CD4-positive, alpha-beta memory T cell (primary cell): ENCODE measurements around the gene MYPOP. TPM values are rescaled to one million over a fixed set of nuclear protein-coding genes. Genes with fewer than 3 reads are reported as not detected.

Experiments used
- CTCF ChIA-PET: fragments of 350-600 bp; sonication (Branson Sonifier 250); formaldehyde crosslinking; loops from one replicate; lab custom pipeline; 2021; ENCODE audit warnings: inconsistent platforms; ENCODE audit not compliant: partially characterized antibody; lab: Charles Lee
- POLR2A ChIA-PET: fragments of 350-600 bp; sonication (Branson Sonifier 250); formaldehyde crosslinking; loops from one replicate; lab custom pipeline; 2021; ENCODE audit not compliant: partially characterized antibody; lab: Charles Lee
- DNase-seq, 5 donors: peaks; one replicate each; pipeline versions ENCODE4 v3.0.0 to v3.0.0-alpha.2; 2020 to 2022; ENCODE audit warnings: mixed read lengths in 1 of 5
- H3K27ac ChIP-seq: one replicate; pipeline ENCODE4 v1.7.0; 2013; ENCODE audit warnings: low read depth, low read length
- H3K27me3 ChIP-seq: 2 replicates; pipeline ENCODE4 v1.7.0; 2013; ENCODE audit warnings: mild to moderate bottlenecking, low read length, moderate library complexity; ENCODE audit not compliant: insufficient read depth
- H3K36me3 ChIP-seq: 2 replicates; pipeline ENCODE4 v1.7.0; 2013; ENCODE audit warnings: mild to moderate bottlenecking, low read length, moderate library complexity; ENCODE audit not compliant: insufficient read depth
- H3K4me1 ChIP-seq: 2 replicates; pipeline ENCODE4 v1.7.0; 2013; ENCODE audit warnings: mild to moderate bottlenecking, low read length, moderate library complexity; ENCODE audit not compliant: insufficient read depth
- H3K4me3 ChIP-seq, 2 donors: one replicate each; pipeline ENCODE4 v1.7.0; 2013; ENCODE audit warnings: low read length in 2 of 2, mild to moderate bottlenecking in 1 of 2
- H3K9me3 ChIP-seq, 2 donors: one replicate each; pipeline ENCODE4 v1.7.0; 2013; ENCODE audit warnings: low read length in 2 of 2, control low read depth in 1 of 2; ENCODE audit not compliant: control insufficient read depth in 1 of 2
- H3K27ac Mint-ChIP-seq, 7 donors: one replicate each; pipeline ENCODE4 v1.8.0; 2020 to 2021; ENCODE audit warnings: mixed read lengths in 7 of 7, mild to moderate bottlenecking in 6 of 7, inconsistent platforms in 3 of 7, moderate library complexity in 3 of 7
- H3K27me3 Mint-ChIP-seq, 2 donors: one replicate each; pipeline ENCODE4 v1.8.0; 2020 to 2021; ENCODE audit warnings: mixed read lengths in 2 of 2
- H3K36me3 Mint-ChIP-seq, 2 donors: one replicate each; pipeline ENCODE4 v1.8.0; 2020 to 2021; ENCODE audit warnings: mixed read lengths in 2 of 2, inconsistent platforms in 1 of 2, mild to moderate bottlenecking in 1 of 2
- H3K4me1 Mint-ChIP-seq, 4 donors: one replicate each; pipeline ENCODE4 v1.8.0; 2020 to 2021; ENCODE audit warnings: mixed read lengths in 4 of 4, mild to moderate bottlenecking in 1 of 4
- H3K4me3 Mint-ChIP-seq, 8 donors: one replicate each; pipeline ENCODE4 v1.8.0; 2020 to 2021; ENCODE audit warnings: mixed read lengths in 8 of 8, mild to moderate bottlenecking in 7 of 8, moderate library complexity in 6 of 8, inconsistent platforms in 3 of 8
- H3K9me3 Mint-ChIP-seq, 8 donors: one replicate each; pipeline ENCODE4 v1.8.0; 2020 to 2021; ENCODE audit warnings: mixed read lengths in 8 of 8, mild to moderate bottlenecking in 5 of 8, inconsistent platforms in 3 of 8, moderate library complexity in 1 of 8
- intact Hi-C: fragments of 100-400 bp; cut with micrococcal nuclease; formaldehyde crosslinking; loops from one replicate; pipeline ENCODE4 v1.15.1; 2023
- polyA plus RNA-seq, 2 donors: library from polyadenylated mRNA; unstranded; fragments of 300-500 nt; fragmentation: Illumina TruSeq; gene quantifications; one replicate each; pipeline ENCODE4 v1.2.3, GENCODE V29; 2021
- total RNA-seq, 2 experiments: library from RNA; stranded (reverse); gene quantifications; one replicate each; pipeline ENCODE4 v1.2.3, GENCODE V29; 2021

Gene MYPOP
- total and polyA plus RNA-seq, 4 experiments from 2014 or later = 0.10 to 15.1 (median 6.9) TPM

GRCh38 chr19:45906221-45906620 is 3.8 kb upstream of the MYPOP start:
- H3K4me1 Mint-ChIP-seq = peaks cover 0 to 19% (median 3%) of the 10 kb centered on the region in 4 donors
- CTCF ChIA-PET = no interaction called here
- peaks cover 0 to 5% of the 10 kb centered on the region in 2 donors for H3K36me3 Mint-ChIP-seq
- Histone ChIP-seq H3K27me3 (no peaks in the 10 kb centered on the region), H3K36me3 (no peaks in the 10 kb centered on the region), H3K9me3 (no peaks in the 10 kb centered on the region), H3K4me1 (peaks cover 10% of the 10 kb centered on the region), H3K27ac (no peak overlapping the region), H3K4me3 (no peak overlapping the region)
- peaks cover 9 to 13% of the 10 kb centered on the region in 2 donors for H3K27me3 Mint-ChIP-seq
- H3K4me3 Mint-ChIP-seq = no peak overlapping the region
- POLR2A ChIA-PET = no interaction called here
- no peak overlapping the region for H3K27ac Mint-ChIP-seq
- DNase-seq = no peak
- peaks cover 0 to 4% (median 0%) of the 10 kb centered on the region in 8 donors for H3K9me3 Mint-ChIP-seq
- intact Hi-C loops = no loop called here

GRCh38 chr19:45905011-45905410 is 2.6 kb upstream of the MYPOP start:
- CTCF ChIA-PET = no interaction called here
- intact Hi-C loops = no loop called here

GRCh38 chr19:45902651-45903625 is 525 bp upstream of the MYPOP start:
- CTCF ChIA-PET = interaction anchor here (0.7 to 2.9 kb wide), 11 partner anchors 11 to 133 kb away, joined by 3 to 14 read pairs (median 4); partner anchors contain the start of genes FOXA3 and IRF2BP1
- H3K4me3 ChIP-seq = peak overlapping the region; percentile 86 to 90
- peak overlapping the region; percentile 79 for H3K27ac ChIP-seq
- peaks cover 19% of the 10 kb centered on the region for H3K4me1 ChIP-seq
- Mint-ChIP-seq H3K4me1 (peaks cover 9 to 32% (median 12%) of the 10 kb centered on the region in 4 donors), H3K4me3 (peak overlapping the region; percentile 83 to 97 (median 95)), H3K27me3 (no peaks in the 10 kb centered on the region), H3K9me3 (peaks cover 0 to 4% (median 0%) of the 10 kb centered on the region in 8 donors), H3K36me3 (peaks cover 13 to 27% of the 10 kb centered on the region in 2 donors), H3K27ac (peak overlapping the region; percentile 83 to 96 (median 95))
- POLR2A ChIA-PET = interaction anchor here (0.6 to 4.7 kb wide), 16 partner anchors 11 to 725 kb away, joined by 3 to 83 read pairs (median 4); partner anchors contain the start of genes CCDC61, FOXA3, GIPR and IRF2BP1
- peak; percentile 97 to 100 (median 100) for DNase-seq
- H3K27me3 ChIP-seq = no peaks in the 10 kb centered on the region
- peaks cover 5% of the 10 kb centered on the region for H3K36me3 ChIP-seq
- intact Hi-C loops = loop anchor here (1.0 to 5.0 kb wide), 6 partner anchors 17 to 496 kb away; partner anchors contain the start of genes CCDC61, IRF2BP1, POLR1G and SYMPK
- no peaks in the 10 kb centered on the region for H3K9me3 ChIP-seq

More at GRCh38 chr19:45905011-45905410, 2.6 kb upstream of the MYPOP start:
- H3K4me1 Mint-ChIP-seq = peaks cover 9 to 29% (median 11%) of the 10 kb centered on the region in 4 donors
- peaks cover 0 to 4% (median 0%) of the 10 kb centered on the region in 8 donors for H3K9me3 Mint-ChIP-seq
- peaks cover 6 to 14% of the 10 kb centered on the region in 2 donors for H3K36me3 Mint-ChIP-seq
- POLR2A ChIA-PET = no interaction called here
- Histone ChIP-seq H3K4me3 (no peak overlapping the region), H3K9me3 (no peaks in the 10 kb centered on the region), H3K27ac (no peak overlapping the region), H3K4me1 (peaks cover 19% of the 10 kb centered on the region), H3K36me3 (no peaks in the 10 kb centered on the region), H3K27me3 (no peaks in the 10 kb centered on the region)
- no peak for DNase-seq
- H3K27me3 Mint-ChIP-seq = peaks cover 7 to 9% of the 10 kb centered on the region in 2 donors
- peak overlapping the region in 1 of 7 donors; percentile 52 for H3K27ac Mint-ChIP-seq
- no peak overlapping the region for H3K4me3 Mint-ChIP-seq

GRCh38 chr19:45901432-45901911 is 941 bp downstream of the MYPOP start:
- intact Hi-C loops = loop anchor here (5.0 kb wide), 1 partner anchor 116 kb away; no protein-coding TSS in a partner anchor
- H3K9me3 Mint-ChIP-seq = peaks cover 0 to 4% (median 0%) of the 10 kb centered on the region in 8 donors
- CTCF ChIA-PET = interaction anchor here (1.0 to 2.9 kb wide), 3 partner anchors 9 to 37 kb away, joined by 3 to 14 read pairs (median 8); partner anchors contain the start of gene FOXA3
- Histone ChIP-seq H3K36me3 (peaks cover 8% of the 10 kb centered on the region), H3K4me3 (no peak overlapping the region), H3K27ac (peak overlapping the region; percentile 79), H3K4me1 (peaks cover 19% of the 10 kb centered on the region), H3K9me3 (no peaks in the 10 kb centered on the region), H3K27me3 (no peaks in the 10 kb centered on the region)
- no peaks in the 10 kb centered on the region for H3K27me3 Mint-ChIP-seq
- POLR2A ChIA-PET = interaction anchor here (0.6 to 4.7 kb wide), 7 partner anchors 9 to 701 kb away, joined by 3 to 83 read pairs (median 8); partner anchors contain the start of genes CCDC61 and IRF2BP1
- peaks cover 9 to 32% (median 12%) of the 10 kb centered on the region in 4 donors for H3K4me1 Mint-ChIP-seq
- peak overlapping the region in 5 of 8 donors; percentile 31 to 59 (median 49) for H3K4me3 Mint-ChIP-seq
- H3K36me3 Mint-ChIP-seq = peaks cover 13 to 27% of the 10 kb centered on the region in 2 donors
- peak overlapping the region in 1 of 7 donors; percentile 88 for H3K27ac Mint-ChIP-seq
- peak in 4 of 5 donors; percentile 22 to 60 (median 26) for DNase-seq

DNA sequence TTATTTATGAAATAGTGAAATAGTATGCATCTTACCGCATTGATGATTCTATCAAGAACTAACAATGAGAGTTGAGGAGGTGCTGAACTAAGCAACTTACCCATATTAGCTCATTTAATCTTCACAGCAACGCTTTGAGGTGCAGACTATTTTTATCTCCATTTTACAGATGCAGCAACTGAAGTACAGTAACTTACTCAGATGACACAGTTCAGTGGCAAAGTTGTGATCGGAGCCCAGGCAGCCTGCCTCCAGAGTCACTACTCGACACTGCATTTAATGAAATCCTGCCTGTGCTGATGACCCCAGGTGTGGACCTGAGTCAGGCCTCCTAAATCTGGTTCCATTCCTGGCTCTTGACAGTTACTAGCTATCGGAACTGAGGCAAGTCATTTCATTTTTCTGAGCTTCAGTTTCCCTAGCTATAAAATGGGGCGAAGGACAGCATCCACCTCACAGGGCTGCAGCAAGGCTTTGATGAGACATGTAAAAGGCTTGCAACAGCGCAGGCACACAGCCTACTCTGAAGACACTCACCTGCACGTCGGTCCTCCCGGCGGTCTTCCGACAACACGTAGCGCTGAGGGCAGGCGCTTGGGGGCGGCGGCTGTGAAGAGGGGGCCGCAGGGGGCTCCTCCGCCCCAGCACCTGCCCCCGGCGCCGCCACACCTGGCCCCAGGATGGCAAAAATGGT is 1.5 kb downstream of the MYPOP start:
- POLR2A ChIA-PET = interaction anchor here (0.8 to 4.7 kb wide), 3 partner anchors 14 to 38 kb away, joined by 3 to 83 read pairs (median 4); partner anchors contain the start of genes IRF2BP1 and SYMPK
- peaks cover 9 to 32% (median 12%) of the 10 kb centered on the region in 4 donors for H3K4me1 Mint-ChIP-seq

DNA sequence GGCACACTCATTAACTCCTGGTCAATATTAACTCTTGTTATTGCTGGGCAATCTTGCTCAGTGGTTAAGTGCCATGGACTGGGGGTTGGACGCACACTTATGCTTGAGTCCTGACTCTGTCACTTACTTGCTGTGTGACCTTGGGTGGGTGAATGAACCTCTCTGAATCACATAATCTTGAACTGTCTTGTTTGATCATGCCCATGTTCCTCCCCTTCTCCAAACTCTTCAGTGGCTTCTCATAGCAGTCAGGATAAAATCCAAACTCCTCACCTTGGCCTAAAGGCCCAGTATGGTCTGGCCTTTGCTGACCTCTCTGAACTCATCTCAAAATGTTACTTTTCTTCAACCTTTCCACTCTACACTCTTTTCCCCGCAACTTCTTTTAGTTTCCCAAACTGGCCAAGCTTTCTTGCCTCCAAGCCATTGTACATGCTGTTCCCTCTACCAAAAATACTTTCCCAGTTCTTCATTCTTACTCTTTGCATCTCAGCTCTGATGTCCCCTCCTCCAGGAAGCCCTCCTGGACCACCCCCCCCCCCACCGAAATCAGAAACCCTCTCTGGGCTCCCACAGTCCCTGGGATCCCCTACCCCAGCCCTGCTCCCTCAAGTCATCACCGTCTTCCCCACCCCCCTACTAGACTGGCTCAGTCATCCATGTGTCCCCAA is 2.4 kb downstream of the MYPOP start:
- no peak for DNase-seq
- Histone ChIP-seq H3K27me3 (no peaks in the 10 kb centered on the region), H3K9me3 (no peaks in the 10 kb centered on the region), H3K27ac (no peak overlapping the region), H3K4me1 (peaks cover 19% of the 10 kb centered on the region), H3K4me3 (no peak overlapping the region), H3K36me3 (peaks cover 8% of the 10 kb centered on the region)
- ChIA-PET CTCF (no interaction called here), POLR2A (interaction anchor here (0.8 to 4.7 kb wide), 2 partner anchors 14 to 37 kb away, joined by 3 to 83 read pairs; partner anchors contain the start of genes IRF2BP1 and SYMPK)
- Mint-ChIP-seq H3K36me3 (peaks cover 18 to 33% of the 10 kb centered on the region in 2 donors), H3K4me3 (peak overlapping the region in 4 of 8 donors; percentile 10 to 45 (median 36)), H3K27me3 (no peaks in the 10 kb centered on the region), H3K4me1 (peaks cover 11 to 32% (median 15%) of the 10 kb centered on the region in 4 donors), H3K27ac (peak overlapping the region in 2 of 7 donors; percentile 27 to 72), H3K9me3 (peaks cover 0 to 4% (median 0%) of the 10 kb centered on the region in 8 donors)
- intact Hi-C loops = loop anchor here (5.0 kb wide), 1 partner anchor 117 kb away; no protein-coding TSS in a partner anchor

More for the DNA sequence above, 1.5 kb downstream of the MYPOP start:
- H3K27me3 ChIP-seq = no peaks in the 10 kb centered on the region
- H3K36me3 ChIP-seq = peaks cover 8% of the 10 kb centered on the region
- no peaks in the 10 kb centered on the region for H3K9me3 ChIP-seq
- peaks cover 19% of the 10 kb centered on the region for H3K4me1 ChIP-seq
- no peak overlapping the region for H3K4me3 ChIP-seq
- Mint-ChIP-seq H3K27me3 (no peaks in the 10 kb centered on the region), H3K27ac (peak overlapping the region in 4 of 7 donors; percentile 18 to 59 (median 28)), H3K9me3 (peaks cover 0 to 4% (median 0%) of the 10 kb centered on the region in 8 donors), H3K4me3 (peak overlapping the region; percentile 12 to 75 (median 60)), H3K36me3 (peaks cover 13 to 27% of the 10 kb centered on the region in 2 donors)
- CTCF ChIA-PET = interaction anchor here (2.9 kb wide), 1 partner anchor 37 kb away, joined by 14 read pairs; the partner anchor contains the start of gene FOXA3
- no peak for DNase-seq
- intact Hi-C loops = loop anchor here (5.0 kb wide), 1 partner anchor 116 kb away; no protein-coding TSS in a partner anchor
- no peak overlapping the region for H3K27ac ChIP-seq
